ES-I3 (cell line): ENCODE measurements around the gene ENDOV.

Experiments
- H3K36me3 ChIP-seq: 2 replicates; pipeline ENCODE4 v1.6.1; 2013; ENCODE audit warnings: mild to moderate bottlenecking, low read length, control low read depth, moderate library complexity; ENCODE audit not compliant: insufficient read depth
- H3K4me1 ChIP-seq: 2 replicates; pipeline ENCODE4 v1.6.1; 2013; ENCODE audit warnings: mild to moderate bottlenecking, control low read depth, low read length; ENCODE audit not compliant: insufficient read depth
- H3K9ac ChIP-seq: 2 replicates; pipeline ENCODE4 v1.6.1; 2013; ENCODE audit warnings: low read depth, mild to moderate bottlenecking, low read length, moderate library complexity
- H3K9me3 ChIP-seq: 2 replicates; pipeline ENCODE4 v1.6.1; 2013; ENCODE audit warnings: mild to moderate bottlenecking, low read length, moderate library complexity; ENCODE audit not compliant: control insufficient read depth, insufficient read depth

Gene ENDOV

GRCh38 chr17:80441133-80441578 is 26.2 kb downstream of the ENDOV start:
- no peaks in the 10 kb centered on the region for H3K9me3 ChIP-seq
- H3K4me1 ChIP-seq, result peaks cover 7% of the 10 kb centered on the region; the same call in 1 of the 2 replicates
- H3K9ac ChIP-seq, result no peak overlapping the region
- H3K36me3 ChIP-seq, result no peaks in the 10 kb centered on the region

- H3K36me3 ChIP-seq, result no peaks in the 10 kb centered on the region
- no peak overlapping the region for H3K9ac ChIP-seq
- no peaks in the 10 kb centered on the region for H3K9me3 ChIP-seq
- peaks cover 7% of the 10 kb centered on the region; the same call in 1 of the 2 replicates for H3K4me1 ChIP-seq
Observed at GRCh38 chr17:80441598-80442322, 26.8 kb downstream of the ENDOV start.

GRCh38 chr17:80442323-80442659 is 27.3 kb downstream of the ENDOV start:
- no peaks in the 10 kb centered on the region for H3K9me3 ChIP-seq
- H3K4me1 ChIP-seq, result peaks cover 7% of the 10 kb centered on the region; the same call in 1 of the 2 replicates

DNA sequence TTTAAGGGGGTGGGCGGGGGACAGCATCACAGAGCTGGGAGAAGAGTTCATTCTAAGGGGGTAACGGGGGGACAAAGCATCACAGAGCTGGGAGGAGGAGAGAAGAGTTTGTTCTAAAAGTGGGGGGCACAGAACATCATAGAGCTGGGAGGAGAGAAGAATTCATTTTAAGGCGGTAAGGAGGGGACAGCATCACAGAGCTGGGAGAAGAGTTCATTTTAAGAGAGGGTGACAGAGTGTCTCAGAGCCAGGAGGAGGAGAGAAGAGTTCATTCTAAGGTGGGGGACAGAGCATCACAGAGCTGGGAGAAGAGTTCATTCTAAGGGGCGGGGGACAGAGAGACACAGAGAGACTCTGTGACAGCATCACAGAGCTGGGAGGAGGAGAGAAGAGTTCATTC is 27.8 kb downstream of the ENDOV start:
- H3K4me1 ChIP-seq, result peaks cover 7% of the 10 kb centered on the region; the same call in 1 of the 2 replicates
- no peaks in the 10 kb centered on the region for H3K9me3 ChIP-seq
- no peaks in the 10 kb centered on the region for H3K36me3 ChIP-seq
- H3K9ac ChIP-seq, result no peak overlapping the region

More at GRCh38 chr17:80442323-80442659, 27.3 kb downstream of the ENDOV start:
- no peaks in the 10 kb centered on the region for H3K36me3 ChIP-seq
- H3K9ac ChIP-seq, result no peak overlapping the region

DNA sequence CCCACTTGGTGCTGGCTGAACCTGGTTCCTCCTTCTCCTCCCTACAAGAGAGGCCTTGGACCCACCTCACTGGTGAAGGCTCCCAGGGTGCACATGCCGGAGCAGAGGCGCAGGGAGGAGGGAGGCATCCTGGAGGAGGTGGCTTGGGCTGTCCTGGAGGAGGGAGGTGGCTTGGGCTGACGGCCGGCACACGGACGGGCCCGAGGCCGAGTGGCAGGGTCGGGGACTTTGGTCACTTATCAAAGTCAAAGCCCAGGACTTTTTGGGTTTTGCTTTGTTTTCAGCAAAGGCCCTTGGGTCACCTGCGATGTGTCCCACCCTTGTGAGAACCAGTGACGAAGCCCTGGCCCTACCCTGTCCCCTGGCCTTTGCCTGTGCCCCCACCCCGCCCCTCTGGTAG is 28.5 kb downstream of the ENDOV start:
- Histone ChIP-seq H3K9ac (no peak overlapping the region), H3K36me3 (no peaks in the 10 kb centered on the region), H3K9me3 (no peaks in the 10 kb centered on the region), H3K4me1 (peaks cover 7% of the 10 kb centered on the region; the same call in 1 of the 2 replicates)

GRCh38 chr17:80443916-80444643 is 29.1 kb downstream of the ENDOV start:
- H3K36me3 ChIP-seq, result no peaks in the 10 kb centered on the region
- H3K9ac ChIP-seq, result no peak overlapping the region
- H3K9me3 ChIP-seq, result no peaks in the 10 kb centered on the region
- H3K4me1 ChIP-seq, result peaks cover 7% of the 10 kb centered on the region; the same call in 1 of the 2 replicates

DNA sequence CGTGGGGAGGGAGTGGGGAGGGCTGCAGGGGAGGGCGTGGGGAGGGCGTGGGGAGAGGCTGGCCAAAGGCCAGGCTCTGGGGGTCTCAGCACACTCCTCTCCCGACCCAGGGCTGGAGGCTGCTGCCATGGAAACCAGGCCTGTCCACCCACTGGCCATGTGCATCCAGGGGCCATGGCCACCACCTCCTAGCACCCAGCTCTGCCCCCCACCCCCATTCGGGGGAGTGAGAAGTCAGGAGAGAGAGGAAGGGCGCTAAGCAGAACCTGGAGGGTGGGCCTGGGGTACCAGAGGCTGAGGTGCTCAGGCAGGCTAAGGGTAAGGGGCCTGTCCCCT is 29.6 kb downstream of the ENDOV start:
- no peaks in the 10 kb centered on the region for H3K9me3 ChIP-seq
- peaks cover 7% of the 10 kb centered on the region; the same call in 1 of the 2 replicates for H3K4me1 ChIP-seq
- H3K9ac ChIP-seq, result no peak overlapping the region
- H3K36me3 ChIP-seq, result no peaks in the 10 kb centered on the region

- Histone ChIP-seq H3K9ac (no peak overlapping the region), H3K4me1 (peaks cover 7% of the 10 kb centered on the region; the same call in 1 of the 2 replicates), H3K9me3 (no peaks in the 10 kb centered on the region), H3K36me3 (no peaks in the 10 kb centered on the region)
Observed at GRCh38 chr17:80445007-80445725, 30.2 kb downstream of the ENDOV start.

DNA sequence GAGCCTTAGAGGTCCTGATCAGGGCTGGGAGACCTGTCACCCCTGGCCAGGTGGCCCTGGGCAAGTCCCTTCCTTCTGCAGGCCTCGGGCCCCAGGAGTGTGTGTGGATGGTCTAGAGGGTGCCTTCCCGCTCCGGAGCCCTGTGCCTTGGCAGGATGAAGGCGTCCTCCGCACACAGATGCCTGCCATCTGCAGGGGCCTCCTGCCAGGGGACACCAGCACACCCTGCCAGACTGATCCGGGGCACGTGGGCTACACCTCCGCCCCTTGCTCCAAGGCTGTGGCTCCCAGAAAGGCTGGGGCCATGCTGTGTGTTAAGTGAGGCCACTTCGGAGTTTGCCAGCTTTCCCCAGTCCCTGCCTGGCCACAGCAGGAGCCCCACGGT is 30.8 kb downstream of the ENDOV start:
- H3K4me1 ChIP-seq, result peaks cover 7% of the 10 kb centered on the region; the same call in 1 of the 2 replicates
- H3K9ac ChIP-seq, result no peak overlapping the region
- no peaks in the 10 kb centered on the region for H3K36me3 ChIP-seq
- H3K9me3 ChIP-seq, result no peaks in the 10 kb centered on the region

- Histone ChIP-seq H3K4me1 (peaks cover 4% of the 10 kb centered on the region; the same call in 1 of the 2 replicates), H3K36me3 (no peaks in the 10 kb centered on the region), H3K9ac (no peak overlapping the region), H3K9me3 (no peaks in the 10 kb centered on the region)
Observed at GRCh38 chr17:80446645-80447405, 31.9 kb downstream of the ENDOV start.

DNA sequence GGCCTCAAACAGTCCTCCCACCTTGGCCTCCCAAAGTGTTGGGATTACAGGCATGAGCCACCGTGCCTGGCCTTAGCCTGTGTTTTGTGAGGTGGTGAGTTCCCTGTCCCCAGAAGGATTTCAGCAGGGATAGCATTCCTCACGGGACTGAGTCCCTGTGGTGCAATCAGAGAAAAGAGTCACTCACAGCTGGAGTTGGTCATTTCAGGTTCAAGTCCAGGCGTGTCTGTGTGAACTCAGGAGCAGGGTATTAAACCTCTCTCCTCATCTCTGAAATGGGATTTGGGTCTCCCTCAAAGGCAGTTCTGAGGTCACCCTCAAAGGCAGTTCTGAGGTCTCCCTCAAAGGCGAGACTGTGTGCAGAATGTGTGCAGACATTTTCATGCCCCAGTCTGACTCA is 32.8 kb downstream of the ENDOV start:
- Histone ChIP-seq H3K4me1 (peaks cover 4% of the 10 kb centered on the region; the same call in 1 of the 2 replicates), H3K9ac (no peak overlapping the region), H3K36me3 (no peaks in the 10 kb centered on the region), H3K9me3 (no peaks in the 10 kb centered on the region)

- Histone ChIP-seq H3K36me3 (no peaks in the 10 kb centered on the region), H3K9ac (no peak overlapping the region)
Observed at GRCh38 chr17:80449194-80449929, 34.4 kb downstream of the ENDOV start.

DNA sequence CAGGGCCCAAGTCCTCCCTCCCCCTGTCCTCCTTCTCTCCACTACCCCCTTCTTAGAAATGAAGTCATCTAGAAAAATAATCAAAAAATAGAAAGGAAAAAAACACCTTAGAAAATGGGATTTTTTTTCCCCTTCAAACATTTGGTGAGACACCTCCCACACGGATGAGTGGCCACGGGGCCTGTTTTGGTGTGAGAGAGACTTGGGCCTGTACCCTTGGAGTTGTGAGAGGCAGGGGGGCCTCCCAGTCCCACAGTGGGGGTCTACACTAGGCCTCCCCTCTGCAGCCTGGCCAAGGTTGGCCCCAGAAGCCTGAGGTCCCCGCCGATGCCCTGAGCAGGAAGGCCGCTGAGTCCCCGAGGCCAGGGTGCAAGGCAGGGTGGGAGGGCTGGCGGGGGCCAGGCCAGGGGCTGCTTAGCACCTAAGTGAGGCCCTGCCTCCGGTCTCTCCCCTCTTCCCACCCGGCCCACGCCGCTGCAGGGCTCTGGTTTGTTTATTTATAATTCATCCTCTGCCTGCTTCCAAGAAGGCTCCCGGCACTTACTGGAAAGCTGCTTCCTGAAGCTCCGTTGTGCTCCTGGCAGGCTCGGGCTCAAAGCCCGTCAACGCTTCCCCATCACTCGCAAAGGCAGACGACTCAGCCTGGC is 35.1 kb downstream of the ENDOV start:
- H3K36me3 ChIP-seq, result no peaks in the 10 kb centered on the region
- no peak overlapping the region for H3K9ac ChIP-seq
- H3K9me3 ChIP-seq, result no peaks in the 10 kb centered on the region
- H3K4me1 ChIP-seq, result no peaks in the 10 kb centered on the region

More at GRCh38 chr17:80449194-80449929, 34.4 kb downstream of the ENDOV start:
- H3K9me3 ChIP-seq, result no peaks in the 10 kb centered on the region
- H3K4me1 ChIP-seq, result peaks cover 4% of the 10 kb centered on the region; the same call in 1 of the 2 replicates
